GM20000 (cell line): Measurements from ENCODE around the gene CDK15.

Experiments used
- DNase-seq: peaks from one replicate; pipeline ENCODE4 v3.0.0; 2012; ENCODE audit warnings: low spot score
- TF ChIP-seq, protein P1 (sequence below): IDR thresholded peaks from 2 replicates; pipeline ENCODE4 v1.5.1; 2012; ENCODE audit warnings: mild to moderate bottlenecking, control low read depth; ENCODE audit errors: extremely low read depth, missing control alignments

Gene CDK15

DNA sequence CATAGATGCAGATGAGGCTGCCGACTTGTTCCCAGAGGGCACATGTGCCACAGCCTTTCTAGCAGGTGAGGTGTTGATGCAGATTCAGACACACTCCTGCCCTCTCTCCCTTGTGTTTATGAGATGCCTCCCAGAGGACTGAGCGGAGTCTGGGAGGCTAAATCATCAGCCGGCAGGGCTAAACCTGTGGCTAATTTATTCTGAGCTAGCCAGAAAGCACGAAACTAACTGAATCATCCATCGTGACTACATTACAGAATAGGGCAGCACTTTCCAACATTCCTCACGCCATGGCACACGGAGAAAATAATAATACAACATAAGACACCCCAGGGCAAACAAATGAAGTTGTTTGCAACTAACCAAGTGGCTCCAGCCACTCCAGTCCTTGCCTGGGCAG lies 125.6 kb downstream of the CDK15 start:
- no peak for DNase-seq
- TF ChIP-seq, protein P1, sequence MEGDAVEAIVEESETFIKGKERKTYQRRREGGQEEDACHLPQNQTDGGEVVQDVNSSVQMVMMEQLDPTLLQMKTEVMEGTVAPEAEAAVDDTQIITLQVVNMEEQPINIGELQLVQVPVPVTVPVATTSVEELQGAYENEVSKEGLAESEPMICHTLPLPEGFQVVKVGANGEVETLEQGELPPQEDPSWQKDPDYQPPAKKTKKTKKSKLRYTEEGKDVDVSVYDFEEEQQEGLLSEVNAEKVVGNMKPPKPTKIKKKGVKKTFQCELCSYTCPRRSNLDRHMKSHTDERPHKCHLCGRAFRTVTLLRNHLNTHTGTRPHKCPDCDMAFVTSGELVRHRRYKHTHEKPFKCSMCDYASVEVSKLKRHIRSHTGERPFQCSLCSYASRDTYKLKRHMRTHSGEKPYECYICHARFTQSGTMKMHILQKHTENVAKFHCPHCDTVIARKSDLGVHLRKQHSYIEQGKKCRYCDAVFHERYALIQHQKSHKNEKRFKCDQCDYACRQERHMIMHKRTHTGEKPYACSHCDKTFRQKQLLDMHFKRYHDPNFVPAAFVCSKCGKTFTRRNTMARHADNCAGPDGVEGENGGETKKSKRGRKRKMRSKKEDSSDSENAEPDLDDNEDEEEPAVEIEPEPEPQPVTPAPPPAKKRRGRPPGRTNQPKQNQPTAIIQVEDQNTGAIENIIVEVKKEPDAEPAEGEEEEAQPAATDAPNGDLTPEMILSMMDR, result no peak

DNA sequence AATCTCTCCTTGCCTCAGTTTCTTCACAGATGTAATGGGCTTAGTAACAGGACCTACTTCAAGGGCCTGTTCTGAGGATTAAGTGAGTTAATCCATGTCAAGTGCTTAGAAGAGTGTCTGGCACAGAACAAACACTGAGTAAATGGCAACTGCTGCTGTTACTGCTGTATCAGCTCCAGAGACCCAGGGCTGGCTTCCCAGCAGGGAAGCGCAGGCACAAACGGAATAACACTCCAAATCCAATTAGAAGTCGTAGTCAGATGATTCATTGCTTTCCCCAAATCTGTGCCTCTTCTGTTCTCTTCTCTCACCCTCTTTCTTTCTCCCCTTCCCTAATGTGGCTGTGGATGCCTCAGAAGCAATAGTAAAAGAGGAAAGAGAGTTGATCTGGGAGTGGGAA lies 126.2 kb downstream of the CDK15 start:
- TF ChIP-seq, protein P1, result no peak
- DNase-seq, result no peak

DNA sequence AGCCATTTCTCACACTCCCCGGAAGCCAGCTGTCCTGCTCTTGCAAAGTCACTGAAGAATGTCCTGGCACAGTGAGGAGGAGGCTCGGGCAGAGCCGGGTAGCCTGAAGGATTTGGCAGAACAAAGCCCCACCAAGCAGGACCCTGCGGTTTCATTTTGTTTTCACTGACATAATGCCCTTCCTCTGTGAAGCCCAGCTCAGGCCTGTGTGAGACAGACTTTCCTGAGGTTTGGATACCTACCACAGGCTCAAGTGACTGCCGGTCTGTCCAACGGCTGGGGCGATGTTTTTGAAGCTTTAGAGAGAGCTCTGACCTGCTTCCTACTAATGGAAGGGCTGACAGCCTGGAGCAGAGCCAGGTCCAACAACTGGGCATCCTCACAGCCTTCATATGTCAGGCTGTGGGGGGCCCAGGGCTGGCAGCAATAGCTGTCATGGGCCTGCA lies 127.5 kb downstream of the CDK15 start:
- no peak for DNase-seq
- TF ChIP-seq, protein P1, result no peak

DNA sequence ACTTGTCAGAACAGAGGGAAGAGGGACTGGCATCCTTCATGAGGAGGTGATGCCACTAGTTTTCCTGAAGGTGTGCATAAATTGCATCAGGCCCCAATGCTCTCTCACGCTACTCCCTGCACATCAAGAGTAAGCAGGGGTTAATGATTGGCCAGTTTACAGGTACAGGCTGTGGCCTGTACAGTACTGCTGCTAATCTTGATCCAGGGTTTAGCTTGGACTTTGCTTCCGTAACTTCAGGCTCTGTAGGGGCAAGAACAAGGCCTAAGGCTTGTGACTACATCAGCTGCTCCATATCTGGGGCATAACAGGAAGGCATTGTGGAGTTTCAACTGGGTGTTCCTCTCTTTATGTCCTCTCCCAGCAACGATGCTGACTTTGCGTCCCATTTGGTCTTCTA lies 130.5 kb downstream of the CDK15 start:
- no peak for DNase-seq
- TF ChIP-seq, protein P1, result no peak

DNA sequence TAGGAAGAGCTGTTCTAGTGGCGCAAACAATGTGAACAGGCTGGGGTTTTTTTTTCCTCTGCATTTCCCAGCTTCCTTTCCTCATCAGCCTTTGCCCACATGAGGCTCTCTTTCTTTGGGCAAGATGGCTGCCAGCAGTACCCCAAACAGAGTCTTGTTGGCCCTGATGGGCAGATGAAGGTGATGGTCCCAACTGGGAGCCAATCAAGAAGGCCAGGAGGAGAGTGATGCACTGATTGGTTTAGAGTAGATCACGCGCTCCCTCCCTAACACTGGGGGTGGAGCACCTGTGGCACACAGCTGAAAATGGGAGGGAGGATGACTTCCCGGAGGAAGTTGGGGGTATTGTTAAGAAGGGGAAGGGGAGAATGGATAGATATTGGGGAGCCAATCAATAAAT lies 131.0 kb downstream of the CDK15 start:
- DNase-seq, result no peak
- TF ChIP-seq, protein P1, result no peak

DNA sequence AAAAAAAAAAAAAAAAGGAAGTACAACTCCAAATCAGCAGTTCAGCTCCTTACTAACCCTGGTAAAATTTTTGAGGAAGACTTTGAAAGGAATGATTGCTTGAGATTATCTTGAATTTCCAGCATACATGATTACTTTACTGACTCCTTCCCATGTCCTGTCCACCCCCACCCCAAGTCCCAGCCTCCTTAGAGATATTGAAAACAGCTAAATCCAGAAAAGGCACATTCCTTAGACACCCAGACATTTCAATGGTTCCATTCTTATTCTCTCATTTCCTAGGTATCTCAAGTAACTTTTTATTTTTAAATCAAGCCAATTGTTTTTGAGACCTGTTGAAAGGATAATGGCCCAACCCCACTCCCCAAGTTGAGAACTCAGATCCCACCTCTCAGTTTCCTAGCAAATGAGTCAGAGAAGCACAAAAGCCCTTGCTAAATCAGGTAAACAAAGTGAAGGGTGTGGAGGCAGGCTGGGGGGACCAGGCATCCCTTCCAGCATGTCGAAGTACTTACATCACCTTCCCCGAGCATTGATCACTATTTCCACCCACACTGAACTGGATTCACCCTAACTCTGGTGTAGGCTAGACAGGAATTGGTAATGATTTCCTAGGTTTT lies 131.9 kb downstream of the CDK15 start:
- DNase-seq, result no peak
- TF ChIP-seq, protein P1, result no peak

DNA sequence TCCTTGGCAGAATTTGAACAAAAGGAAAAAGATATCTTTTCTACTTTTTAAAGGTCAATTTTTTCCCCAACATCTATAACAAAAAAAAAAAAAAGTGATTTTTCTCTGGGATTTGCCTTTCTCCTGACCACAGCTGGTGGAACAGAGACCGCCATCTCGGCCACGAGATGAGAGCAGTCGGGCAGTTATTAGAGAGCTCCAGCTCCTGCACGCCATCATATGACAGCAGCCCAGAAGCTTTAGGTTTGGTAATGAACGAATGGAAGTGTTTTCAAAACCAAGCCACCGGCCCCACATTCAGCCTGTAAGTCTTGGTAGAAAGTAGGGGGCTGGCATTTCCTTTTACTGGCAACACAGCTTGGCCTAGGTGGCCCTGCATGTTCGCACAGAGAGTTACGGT lies 132.4 kb downstream of the CDK15 start:
- TF ChIP-seq, protein P1, result no peak
- no peak for DNase-seq
